H9 (cell line): Measurements from ENCODE around the gene RDM1. TPM values are rescaled to one million over a fixed set of nuclear protein-coding genes. Genes with fewer than 3 reads are reported as not detected.

Experiments used
- DNase-seq: peaks from one replicate; pipeline ENCODE4 v3.0.0-alpha.2; 2017
- H2AFZ ChIP-seq: one replicate; pipeline ENCODE4 v1.6.1; 2013; ENCODE audit warnings: mild to moderate bottlenecking, low read length, control low read depth, moderate library complexity
- H2AK5ac ChIP-seq: 2 replicates; pipeline ENCODE4 v1.6.1; 2013; ENCODE audit warnings: low read length, control low read depth, mixed read lengths; ENCODE audit not compliant: insufficient read length
- H2BK120ac ChIP-seq: one replicate; pipeline ENCODE4 v1.6.1; 2013; ENCODE audit warnings: low read depth, mild to moderate bottlenecking, low read length, control low read depth, inconsistent platforms; ENCODE audit not compliant: poor library complexity, severe bottlenecking
- H2BK12ac ChIP-seq: 2 replicates; pipeline ENCODE4 v1.6.1; 2013; ENCODE audit warnings: low read length, control low read depth, mixed read lengths, low read depth; ENCODE audit not compliant: insufficient read length
- H2BK15ac ChIP-seq: 2 replicates; pipeline ENCODE4 v1.6.1; 2013; ENCODE audit warnings: low read depth, low read length, control low read depth
- H2BK20ac ChIP-seq: one replicate; pipeline ENCODE4 v1.6.1; 2013; ENCODE audit warnings: low read depth, mild to moderate bottlenecking, low read length, control low read depth, inconsistent platforms; ENCODE audit not compliant: poor library complexity, severe bottlenecking
- H2BK5ac ChIP-seq: 2 replicates; pipeline ENCODE4 v1.6.1; 2013; ENCODE audit warnings: low read length, control low read depth, mixed read lengths; ENCODE audit not compliant: insufficient read length
- H3K14ac ChIP-seq: 2 replicates; pipeline ENCODE4 v1.6.1; 2013; ENCODE audit warnings: low read length, control low read depth; ENCODE audit not compliant: insufficient read depth
- H3K18ac ChIP-seq: 2 replicates; pipeline ENCODE4 v1.6.1; 2013; ENCODE audit warnings: low read depth, mild to moderate bottlenecking, mixed read lengths, low read length, control low read depth; ENCODE audit not compliant: insufficient read length
- H3K23ac ChIP-seq: 2 replicates; pipeline ENCODE4 v1.6.1; 2013; ENCODE audit warnings: low read length, control low read depth, mixed read lengths, low read depth; ENCODE audit not compliant: insufficient read length
- H3K23me2 ChIP-seq: 2 replicates; pipeline ENCODE4 v1.6.1; 2013; ENCODE audit warnings: low read depth, mild to moderate bottlenecking, mixed read lengths, low read length, control low read depth; ENCODE audit not compliant: insufficient read length, poor library complexity, severe bottlenecking
- H3K27ac ChIP-seq: 2 replicates; pipeline ENCODE4 v1.5.1; 2013; ENCODE audit warnings: low read length, control low read depth, mixed read lengths, low read depth; ENCODE audit not compliant: insufficient read length
- H3K27me3 ChIP-seq: 2 replicates; pipeline ENCODE4 v1.6.1; 2013; ENCODE audit warnings: low read length, control low read depth, inconsistent platforms; ENCODE audit not compliant: insufficient read depth
- H3K4ac ChIP-seq: 2 replicates; pipeline ENCODE4 v1.6.1; 2013; ENCODE audit warnings: low read depth, mild to moderate bottlenecking, control low read depth, inconsistent platforms, low read length, moderate library complexity
- H3K4me1 ChIP-seq: 2 replicates; pipeline ENCODE4 v1.6.1; 2013; ENCODE audit warnings: low read length, control low read depth, inconsistent platforms; ENCODE audit not compliant: insufficient read depth
- H3K4me2 ChIP-seq: 2 replicates; pipeline ENCODE4 v1.6.1; 2013; ENCODE audit warnings: low read length, control low read depth, mixed read lengths; ENCODE audit not compliant: insufficient read length, insufficient read depth
- H3K56ac ChIP-seq: 2 replicates; pipeline ENCODE4 v1.6.1; 2013; ENCODE audit warnings: low read depth, mild to moderate bottlenecking, mixed read lengths, low read length, control low read depth; ENCODE audit not compliant: insufficient read length
- H3K79me1 ChIP-seq: 2 replicates; pipeline ENCODE4 v1.6.1; 2013; ENCODE audit warnings: low read depth, mild to moderate bottlenecking, moderate library complexity, low read length, control low read depth, inconsistent platforms; ENCODE audit not compliant: insufficient read depth, poor library complexity, severe bottlenecking
- H3K79me2 ChIP-seq: 2 replicates; pipeline ENCODE4 v1.6.1; 2013; ENCODE audit warnings: low read length, control low read depth, inconsistent platforms; ENCODE audit not compliant: insufficient read depth
- H3K9ac ChIP-seq: 2 replicates; pipeline ENCODE4 v1.6.1; 2013; ENCODE audit warnings: low read length, control low read depth, mixed read lengths; ENCODE audit not compliant: insufficient read length; ENCODE audit errors: extremely low read depth
- H3K9me3 ChIP-seq: one replicate; pipeline ENCODE4 v1.6.1; 2013; ENCODE audit warnings: low read depth, low read length, inconsistent platforms; ENCODE audit not compliant: control insufficient read depth
- H3T11ph ChIP-seq: one replicate; pipeline ENCODE4 v1.6.1; 2013; ENCODE audit warnings: mild to moderate bottlenecking, low read length, control low read depth, inconsistent platforms
- H4K20me1 ChIP-seq: one replicate; pipeline ENCODE4 v1.6.1; 2013; ENCODE audit not compliant: control insufficient read depth, insufficient read length, insufficient read depth
- H4K5ac ChIP-seq: 2 replicates; pipeline ENCODE4 v1.6.1; 2013; ENCODE audit warnings: low read depth, mild to moderate bottlenecking, mixed read lengths, low read length, control low read depth; ENCODE audit not compliant: insufficient read length
- H4K8ac ChIP-seq: replicated peaks from 2 replicates; pipeline ENCODE4 v1.6.1; 2013; ENCODE audit warnings: low read length, control low read depth, mixed read lengths, low read depth; ENCODE audit not compliant: insufficient read length
- H4K91ac ChIP-seq: 2 replicates; pipeline ENCODE4 v1.6.1; 2013; ENCODE audit warnings: low read depth, mild to moderate bottlenecking, moderate library complexity, mixed read lengths, low read length, control low read depth; ENCODE audit not compliant: insufficient read length
- H3K27ac Mint-ChIP-seq, 3 experiments: 2 replicates in 2 of 3; 3 replicates in 1 of 3; pipeline ENCODE4 v1.8.0; 2020 to 2021; ENCODE audit warnings: mixed read lengths in 3 of 3, mild to moderate bottlenecking in 1 of 3, moderate library complexity in 1 of 3
- H3K27me3 Mint-ChIP-seq: 2 replicates; pipeline ENCODE4 v1.8.0; 2021; ENCODE audit warnings: low read depth, mild to moderate bottlenecking, moderate library complexity, mixed read lengths
- H3K36me3 Mint-ChIP-seq, 3 experiments: 2 replicates in 2 of 3; 3 replicates in 1 of 3; pipeline ENCODE4 v1.8.0; 2020 to 2021; ENCODE audit warnings: low read depth in 3 of 3, mixed read lengths in 3 of 3; ENCODE audit not compliant: insufficient read depth in 1 of 3
- H3K4me1 Mint-ChIP-seq, 2 experiments: 2 replicates each; pipeline ENCODE4 v1.8.0; 2020; ENCODE audit warnings: mixed read lengths in 2 of 2
- H3K4me3 Mint-ChIP-seq, 2 experiments: 2 replicates in 1 of 2; 3 replicates in 1 of 2; pipeline ENCODE4 v1.8.0; 2020 to 2021; ENCODE audit warnings: mild to moderate bottlenecking in 2 of 2, mixed read lengths in 2 of 2, moderate library complexity in 1 of 2
- H3K9me3 Mint-ChIP-seq, 2 experiments: 2 replicates in 1 of 2; 3 replicates in 1 of 2; pipeline ENCODE4 v1.8.0; 2020; ENCODE audit warnings: mild to moderate bottlenecking in 2 of 2, mixed read lengths in 2 of 2, moderate library complexity in 1 of 2
- CTCF ChIP-seq: fragments of 200-600 bp; sonication (generic); conservative IDR thresholded peaks from 3 replicates; pipeline ENCODE4 v1.8.0; 2021; ENCODE audit warnings: antibody characterized with exemption, mild to moderate bottlenecking
- WGBS: extraction: QIAGEN DNeasy Blood & Tissue Kit; methylation state at CpG from one replicate; pipeline ENCODE4 v1.1.7; 2013; ENCODE audit warnings: missing lambda C conversion rate, low lambda C conversion rate, mixed read lengths; ENCODE audit not compliant: insufficient read length; ENCODE audit errors: extremely low coverage; 5-methylcytosine and 5-hydroxymethylcytosine counted together
- total RNA-seq: library from RNA; stranded (reverse); gene quantifications from 2 replicates; pipeline ENCODE4 v1.2.1, GENCODE V29; 2021

The RDM1 gene
- total RNA-seq, 1 experiment from 2014 or later = 9.0 TPM

- no peak overlapping the region for H4K8ac ChIP-seq
- H4K5ac ChIP-seq = no peak overlapping the region
- H3K4ac ChIP-seq = no peak overlapping the region
- H3K23me2 ChIP-seq = no peaks in the 10 kb centered on the region
- no peak overlapping the region for H4K91ac ChIP-seq
- H3K23ac ChIP-seq = no peak overlapping the region
- H3K36me3 Mint-ChIP-seq = no peaks in the 10 kb centered on the region
- H3K4me1 Mint-ChIP-seq = peaks cover 2 to 6% of the 10 kb centered on the region in 2 experiments; a peak in 2 of 4 replicates
- H3K14ac ChIP-seq = no peak overlapping the region
- no peak overlapping the region for H2BK15ac ChIP-seq
- no peak overlapping the region for H2BK12ac ChIP-seq
- H2BK120ac ChIP-seq = no peak overlapping the region
- H4K20me1 ChIP-seq = no peaks in the 10 kb centered on the region
- no peak overlapping the region for H3K4me2 ChIP-seq
- no peaks in the 10 kb centered on the region for H3K9me3 Mint-ChIP-seq
- H3K4me3 Mint-ChIP-seq = no peak overlapping the region
- no peak overlapping the region for H2AFZ ChIP-seq
- H3K18ac ChIP-seq = no peak overlapping the region
- no peaks in the 10 kb centered on the region for H3K79me2 ChIP-seq
- no peak overlapping the region for H3K56ac ChIP-seq
- no peak overlapping the region for H3K9ac ChIP-seq
- no peak overlapping the region for H2AK5ac ChIP-seq
- H2BK20ac ChIP-seq = no peak overlapping the region
- no peak overlapping the region for H2BK5ac ChIP-seq
- no peaks in the 10 kb centered on the region; the same call in 1 of the 2 replicates for H3K27me3 Mint-ChIP-seq
- no peak overlapping the region for H3T11ph ChIP-seq
- H3K9me3 ChIP-seq = no peaks in the 10 kb centered on the region
- no peaks in the 10 kb centered on the region for H3K4me1 ChIP-seq
- H3K27ac Mint-ChIP-seq = no peak overlapping the region
- no peaks in the 10 kb centered on the region for H3K27me3 ChIP-seq
- DNase-seq = no peak
- H3K79me1 ChIP-seq = no peaks in the 10 kb centered on the region
- no peak for TF ChIP-seq CTCF
- H3K27ac ChIP-seq = no peak overlapping the region
- no CpG with 5 or more reads among the region's 7 CpGs for WGBS
Observed at GRCh38 chr17:35965272-35965671, 34.7 kb upstream of the RDM1 start.
